Stimulated activated CD8-positive, alpha-beta memory T cell treated with anti-CD3 and anti-CD28 coated beads, Interleukin-15, amount 100 ng/mL, for 24 hours (primary cell): ENCODE data around the gene APOB.

Experiments
- DNase-seq: peaks from one replicate; pipeline ENCODE4 v3.0.0-alpha.2; 2020; ENCODE audit warnings: low read depth

The APOB gene

DNA sequence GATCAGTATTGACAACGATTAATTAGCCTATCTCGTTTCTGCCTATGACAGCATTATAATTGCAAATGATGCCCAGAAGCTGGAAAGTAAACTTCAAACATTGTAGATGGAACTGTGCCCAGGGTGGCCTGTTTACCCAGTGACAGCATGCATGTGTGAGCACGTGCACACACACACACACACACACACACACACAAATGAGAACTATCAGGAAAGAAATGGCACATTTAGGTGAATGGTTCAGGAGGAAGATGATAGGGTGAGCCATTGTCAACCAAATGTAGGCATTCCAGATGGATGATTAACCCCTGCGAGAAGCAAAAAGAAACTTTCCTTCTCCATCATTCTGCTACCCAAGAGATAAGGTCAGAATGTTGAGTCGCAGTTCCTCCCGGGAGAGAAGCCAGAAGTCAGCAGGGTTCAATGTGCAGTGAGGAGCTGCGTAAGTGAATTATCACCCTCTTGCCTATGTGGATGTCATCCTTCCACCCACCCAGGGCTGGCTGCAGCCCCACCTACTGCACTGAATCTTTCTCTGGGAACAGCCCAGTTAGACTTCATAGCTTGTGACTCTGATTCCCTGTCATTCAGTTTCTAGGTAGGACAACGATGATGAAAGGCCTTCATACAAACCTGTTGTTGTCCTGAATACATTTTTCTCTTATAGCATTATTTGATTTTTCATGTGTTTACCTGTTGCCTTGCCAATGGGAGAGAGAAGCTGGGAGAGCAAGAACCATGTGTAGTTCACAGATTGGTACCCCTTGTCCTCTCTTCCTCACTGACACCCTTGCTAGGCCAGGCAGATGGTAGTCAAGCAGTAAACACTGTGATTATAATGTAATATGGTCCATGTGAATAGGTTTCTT, 3.5 kb upstream of the APOB start:
- no peak for DNase-seq

GRCh38 chr2:21046506-21046905, 2.6 kb upstream of the APOB start:
- DNase-seq: no peak

DNA sequence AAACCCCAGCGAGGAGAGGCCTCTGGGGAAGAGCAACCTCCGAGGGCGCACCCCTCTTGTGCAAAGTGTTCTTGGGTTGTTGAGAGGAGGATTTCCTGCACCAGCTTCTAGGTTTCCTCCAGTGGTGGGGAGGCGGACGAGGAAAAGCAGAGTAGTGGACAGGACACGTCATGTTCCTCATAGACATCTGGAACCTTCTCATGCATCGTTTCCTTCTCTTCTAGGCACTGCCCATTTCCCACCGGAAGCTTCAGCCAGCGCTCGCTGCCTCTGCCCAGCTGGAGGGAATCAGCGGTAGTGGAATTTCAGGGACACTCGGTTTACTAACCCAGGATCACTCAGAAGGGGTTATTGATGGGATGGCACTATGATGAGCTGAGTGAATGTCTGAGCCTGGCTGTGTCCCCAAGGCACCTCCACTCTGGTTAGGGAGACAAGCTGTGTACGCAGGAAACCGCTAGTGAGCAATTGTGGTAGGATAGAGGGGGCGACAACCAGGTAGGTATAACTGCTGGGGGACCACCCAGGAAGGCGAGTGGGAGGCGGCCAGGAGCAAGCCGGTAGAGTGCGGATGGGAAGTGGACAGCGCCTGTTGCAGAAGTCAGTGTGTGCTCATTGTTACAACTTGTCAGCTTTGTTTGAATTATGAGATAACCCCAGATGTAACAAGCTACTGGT, 960 bp upstream of the APOB start:
- DNase-seq: no peak

GRCh38 chr2:21042958-21043743, 722 bp downstream of the APOB start:
- peak; percentile 29 for DNase-seq

DNA sequence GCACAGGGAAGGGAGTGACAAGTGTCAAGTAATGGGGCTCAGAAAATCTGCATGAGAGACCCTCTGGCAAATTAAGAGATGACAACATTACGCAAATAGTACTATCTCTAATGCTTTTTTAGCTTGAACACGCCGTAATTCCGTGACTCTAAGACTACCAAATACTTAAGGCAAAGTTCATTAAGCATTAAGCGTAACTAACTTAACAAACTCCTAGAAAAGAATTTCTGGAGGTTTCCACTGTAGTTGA, 1.2 kb downstream of the APOB start:
- no peak for DNase-seq

DNA sequence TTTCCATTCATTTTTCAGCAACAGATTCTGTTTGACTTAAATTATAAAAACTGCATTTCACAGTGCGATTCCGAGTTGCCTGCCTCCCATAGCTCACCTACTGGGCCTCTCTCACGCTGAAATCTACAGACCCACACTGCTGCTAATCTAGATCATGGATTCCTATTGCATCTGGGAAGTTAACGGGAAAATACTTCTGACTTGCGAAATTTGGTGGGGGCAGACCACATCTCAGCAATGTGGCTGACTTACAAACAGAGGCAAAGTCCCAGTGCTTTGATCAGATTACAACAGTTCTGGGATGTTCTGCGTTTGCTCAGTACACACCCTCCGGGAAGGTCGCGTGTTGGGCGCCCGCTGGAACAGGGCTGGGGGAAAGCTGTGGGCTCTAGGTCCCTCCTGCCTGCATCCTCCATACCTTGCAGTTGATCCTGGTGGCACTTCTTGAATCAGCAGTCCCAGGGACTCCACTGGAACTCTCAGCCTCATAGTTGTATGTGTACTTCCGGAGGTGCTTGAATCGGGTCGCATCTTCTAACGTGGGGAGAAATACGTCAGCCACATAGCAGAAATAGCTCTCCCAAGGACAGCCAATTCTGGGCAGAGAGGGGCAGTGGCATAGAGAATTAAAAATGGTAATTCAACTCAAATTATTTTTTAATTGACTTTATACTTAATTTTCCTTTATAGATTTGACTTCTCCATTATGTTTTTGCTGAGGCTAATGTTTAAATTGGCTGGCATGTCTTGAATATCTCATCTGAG, 1.7 kb downstream of the APOB start:
- DNase-seq: no peak

- no peak for DNase-seq
Measured at GRCh38 chr2:21041462-21041861, 2.4 kb downstream of the APOB start.

- no peak for DNase-seq
Measured at GRCh38 chr2:21040468-21041377, 3.1 kb downstream of the APOB start.

- no peak for DNase-seq
Measured at GRCh38 chr2:21039979-21040467, 3.9 kb downstream of the APOB start.

GRCh38 chr2:21039080-21039556, 4.8 kb downstream of the APOB start:
- no peak for DNase-seq

GRCh38 chr2:21038403-21039073, 5.3 kb downstream of the APOB start:
- no peak for DNase-seq

GRCh38 chr2:21037671-21038108, 6.2 kb downstream of the APOB start:
- DNase-seq: no peak

DNA sequence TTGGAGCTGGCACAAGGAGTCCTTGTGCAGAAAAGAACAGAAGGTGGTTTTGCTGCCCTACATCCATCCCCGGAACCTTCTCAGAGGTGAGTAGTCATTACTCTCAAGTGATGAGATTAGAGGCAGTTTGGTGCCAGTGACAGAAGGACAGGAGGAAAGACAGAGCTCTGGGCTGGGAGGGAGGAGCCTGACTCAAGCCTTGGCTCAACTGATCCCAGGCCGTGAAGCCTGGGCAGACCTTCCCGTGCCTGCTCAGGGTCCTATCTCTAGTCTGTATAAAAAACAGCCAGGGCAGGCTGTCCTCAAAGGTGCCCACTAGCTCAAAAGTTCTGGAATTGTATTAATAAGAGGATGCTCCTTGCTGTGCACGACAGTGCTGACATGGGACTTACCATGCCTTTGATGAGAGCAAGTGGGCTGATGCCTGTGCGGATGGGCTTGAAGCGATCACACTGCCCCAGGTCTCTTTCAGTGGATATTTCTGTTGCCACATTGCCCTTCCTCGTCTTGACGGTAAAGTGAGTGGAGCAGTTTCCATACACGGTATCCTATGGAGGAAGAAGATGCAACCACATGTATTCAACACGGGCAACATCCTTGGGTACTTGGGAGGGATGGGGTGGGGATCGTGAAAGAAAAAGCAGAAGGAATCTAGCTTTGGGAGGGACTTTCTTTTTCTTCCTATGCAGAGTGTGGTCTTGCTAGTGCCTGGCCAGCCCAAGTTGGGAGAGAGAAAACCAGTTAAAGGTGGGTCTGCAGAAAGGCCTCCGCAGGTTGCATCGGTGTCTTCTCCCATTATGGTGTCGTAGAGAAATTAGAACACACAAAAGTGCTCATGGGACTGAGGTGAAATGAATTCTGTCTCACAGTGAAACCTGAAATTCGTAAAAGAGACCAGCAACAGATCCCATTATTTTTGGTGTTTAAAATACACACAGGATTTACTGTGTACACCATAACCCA, 6.9 kb downstream of the APOB start:
- no peak for DNase-seq

DNA sequence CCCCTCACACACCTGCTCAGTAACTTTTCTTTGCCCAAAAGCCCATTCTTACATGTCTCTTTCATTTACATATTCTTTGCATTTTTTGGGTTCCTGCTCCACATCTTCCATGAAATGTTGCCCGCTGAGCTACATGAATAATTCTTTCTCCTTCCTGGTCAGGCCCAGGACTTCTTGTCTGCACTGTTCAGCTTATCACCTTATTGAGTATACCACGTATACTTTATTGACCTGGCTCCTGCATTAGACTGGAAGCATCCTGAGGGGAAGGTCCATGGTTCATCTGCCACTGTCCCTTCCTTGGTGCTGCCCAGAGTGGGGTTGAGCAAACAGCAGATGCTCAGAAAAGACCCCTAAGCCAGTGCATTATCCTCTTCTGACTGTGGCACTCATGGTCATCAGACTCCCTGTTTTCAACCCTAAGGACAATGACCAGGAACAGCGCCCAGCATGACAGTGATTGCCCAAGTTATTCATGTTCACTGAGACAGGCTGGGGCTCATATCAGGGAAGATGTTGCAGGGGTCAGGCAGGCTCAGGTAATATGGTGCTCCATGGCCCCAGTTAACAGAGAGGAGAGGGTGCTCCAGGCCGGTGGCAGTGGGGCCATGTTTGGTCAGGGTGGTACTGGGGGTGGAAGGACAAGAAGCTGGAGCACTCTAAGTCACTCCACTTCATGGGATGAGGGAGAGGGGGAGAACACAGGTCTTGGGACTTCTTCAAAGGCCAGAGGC, 7.7 kb downstream of the APOB start:
- DNase-seq: no peak

DNA sequence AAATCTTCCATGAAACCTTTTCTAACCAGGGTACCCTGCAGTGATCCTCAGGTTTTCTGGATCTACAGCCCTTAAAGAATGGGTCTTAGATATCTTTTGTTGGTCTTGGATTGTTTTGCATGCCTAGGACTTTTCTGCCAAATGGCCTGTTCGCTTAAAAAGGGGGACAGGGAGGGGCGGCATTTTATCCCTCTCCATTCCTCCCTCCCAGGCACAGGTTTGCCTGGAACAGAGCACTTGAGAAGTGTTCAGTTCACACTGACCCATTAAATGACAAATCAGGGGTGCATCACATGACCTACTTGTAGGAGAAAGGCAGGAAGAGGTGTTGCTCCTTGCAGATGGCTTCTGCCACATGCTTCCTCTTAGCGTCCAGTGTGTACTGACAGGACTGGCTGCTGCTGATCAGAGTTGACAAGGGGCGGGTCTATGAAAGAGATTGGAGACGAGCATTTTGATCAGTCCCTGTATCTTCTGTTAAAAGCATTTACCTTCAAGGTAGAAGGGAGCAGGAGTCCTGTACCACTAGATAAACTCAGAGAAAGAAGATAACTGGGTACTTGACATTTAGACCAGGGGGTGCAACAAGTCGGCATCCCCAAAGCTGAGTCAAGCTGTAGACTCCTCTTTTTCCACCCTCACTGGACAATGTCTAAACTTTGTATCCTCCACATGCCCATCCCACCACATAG, 8.4 kb downstream of the APOB start:
- DNase-seq: no peak

DNA sequence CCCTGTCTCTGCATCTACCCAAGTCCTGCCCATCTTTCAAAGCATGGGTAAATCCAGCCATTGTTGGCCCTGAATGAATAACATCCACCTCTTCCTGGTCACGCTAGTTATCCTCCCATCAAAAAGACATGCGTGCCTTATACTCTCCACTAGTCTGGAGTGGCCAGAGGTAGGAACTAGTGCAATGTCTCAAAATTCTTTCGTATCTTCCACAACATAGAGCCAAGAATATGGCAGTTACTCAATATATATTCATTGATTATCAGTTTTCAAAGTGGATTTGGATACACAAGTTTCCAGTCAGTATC, 8.9 kb downstream of the APOB start:
- no peak for DNase-seq

GRCh38 chr2:21034156-21034971, 9.5 kb downstream of the APOB start:
- DNase-seq: no peak
